ENCODE data around the gene NAA80. TPM values are rescaled to one million over a fixed set of nuclear protein-coding genes. Genes with fewer than 3 reads are reported as not detected.

The NAA80 gene
- total and polyA plus RNA-seq, 2 of the 13 experiments (the other 11 are each of a cell fraction or from before 2014, with no cell fraction given), result 3.4 to 8.7 TPM

- TF ChIP-seq CTCF (CRISPR knock-in tag; IDR thresholded peaks at IDR 0.05), result peak; percentile 56
Observed at GRCh38 chr3:50342813-50343633, 43.8 kb upstream of the NAA80 start (continued).

- intact Hi-C loops (cut with micrococcal nuclease; ENCODE audit: unreplicated experiment), result loop anchor here (10.0 kb wide), 1 partner anchor 203 kb away; no protein-coding TSS in a partner anchor
- Histone ChIP-seq H3K4me2 (ENCODE audit: low read depth, low read length) (no peak overlapping the region), H3K4me3 (replicated peaks in 1 of 3; ENCODE audit: insufficient read depth in 1 of 3, low read depth in 2 of 3, low read length in 3 of 3) (no peak overlapping the region; a peak in 1 of 6 replicates), H3K79me2 (ENCODE audit: insufficient read depth, low read length) (no peaks in the 10 kb centered on the region), H3K27me3 (ENCODE audit: control insufficient read depth in 1 of 2, insufficient read depth in 2 of 2, low read length in 2 of 2) (0 out of 5 replicates have a peak, but pooled peaks cover 0 to 1% of the 10 kb centered on the region in 2 experiments), H2AFZ (ENCODE audit: low read length) (no peak overlapping the region), H4K20me1 (ENCODE audit: insufficient read depth, low read length) (no peaks in the 10 kb centered on the region), H3K9me3 (ENCODE audit: low read length) (no peaks in the 10 kb centered on the region), H3K36me3 (replicated peaks in 1 of 2; ENCODE audit: control insufficient read depth in 1 of 2, insufficient read depth in 2 of 2, low read length in 2 of 2) (no peaks in the 10 kb centered on the region), H3K27ac (ENCODE audit: extremely low read length, insufficient read depth, low read length) (no peak overlapping the region), H3K4me1 (ENCODE audit: insufficient read depth, low read length) (peaks cover 64% of the 10 kb centered on the region), H3K9ac (ENCODE audit: insufficient read depth, low read depth, low read length) (no peak overlapping the region)
- no TSS peak for BruUV-seq (replicated peaks)
- FAIRE-seq (no peak), DNase-seq (ENCODE audit: low spot score) (no peak), ATAC-seq (no peak)
- in situ Hi-C loops (cut with HindIII; ENCODE audit: extremely low pct_ligation_motif_present, low pct_unique_long_range_greater_than_20kb), result loop anchor here (10.0 kb wide), 1 partner anchor 203 kb away; no protein-coding TSS in a partner anchor
- WGBS (ENCODE audit: low lambda C conversion rate), result 56% methylated on average over 8 of the region's 13 CpGs
- POLR2A ChIA-PET, result interaction anchor here (1.4 kb wide), 1 partner anchor 14 kb away, joined by 3 read pairs; the partner anchor contains the start of gene TUSC2
- CTCF ChIA-PET (ENCODE audit: low intra/inter-chr PET ratio, low total read pairs), result no interaction called here
- no peak for TF ChIP-seq SCMH1 (CRISPR knock-in tag; IDR thresholded peaks at IDR 0.05; ENCODE audit: borderline replicate concordance)
- TF ChIP-seq CBX1 (IDR thresholded peaks at IDR 0.05; ENCODE audit: low read depth), result no peak
- no peak for TF ChIP-seq GLI4 (CRISPR knock-in tag; IDR thresholded peaks at IDR 0.05; ENCODE audit: borderline replicate concordance)
- TF ChIP-seq PBX2 (CRISPR knock-in tag; IDR thresholded peaks at IDR 0.05), result no peak
- TF ChIP-seq ZNF883 (CRISPR knock-in tag; IDR thresholded peaks at IDR 0.05; ENCODE audit: not compliant biosample characterization), result no peak
- TF ChIP-seq ZMYM4 (CRISPR knock-in tag; IDR thresholded peaks at IDR 0.05), result no peak
- TF ChIP-seq GATAD1 (CRISPR knock-in tag; IDR thresholded peaks at IDR 0.05), result no peak
- no peak for TF ChIP-seq NFATC3 (CRISPR knock-in tag; IDR thresholded peaks at IDR 0.05)
- no peak for TF ChIP-seq AGO1 (IDR thresholded peaks at IDR 0.05; ENCODE audit: low read depth, low read length, poor library complexity, severe bottlenecking)
- no peak for TF ChIP-seq SNAPC4 (CRISPR knock-in tag; IDR thresholded peaks at IDR 0.05)
- no peak for TF ChIP-seq CENPX (CRISPR knock-in tag; IDR thresholded peaks at IDR 0.05)
- TF ChIP-seq CAMTA2 (CRISPR knock-in tag; IDR thresholded peaks at IDR 0.05; ENCODE audit: borderline replicate concordance), result no peak
Observed at GRCh38 chr3:50341996-50342650, 42.9 kb upstream of the NAA80 start.
